Left cardiac atrium (tissue), 4 donors: ENCODE data around the gene TMEM233. TPM values are rescaled to one million over a fixed set of nuclear protein-coding genes. Genes with fewer than 3 reads are reported as not detected.

ENCODE experiments used
- ATAC-seq, 2 donors: fragments of 200-7000 bp; cut with Tn5 transposase; one replicate each; pipeline ENCODE4 v1.9.1; 2020; ENCODE audit warnings: mild to moderate bottlenecking in 2 of 2, moderate library complexity in 2 of 2
- DNase-seq: peaks from one replicate; pipeline ENCODE4 v3.0.0-alpha.2; 2020
- intact Hi-C, 2 donors: fragments of 100-400 bp; cut with DNase I; formaldehyde crosslinking; loops; one replicate each; pipeline versions ENCODE4 v1.14.1 to v1.15.1; 2022 to 2023
- total RNA-seq, 2 donors: library from RNA; stranded (reverse); fragmentation: NEBNext Ultra II Directional; extraction: Animal tissue kit (Norgen Biotek cat#: 25700); gene quantifications; one replicate each; pipeline ENCODE4 v1.2.1, GENCODE V29; 2021
- donor health status: DM: no; HTN: yes; CAD: no.
- donor health status: DM: no; HTN: yes; CAD: no; lungs with severe emphysema.
- donor health status: DM: yes; HTN: yes; CAD: no.
- donor health status: Dilated cardiomyopathy.

Gene TMEM233
- total RNA-seq, 2 donors from 2014 or later, result 0.50 to 0.84 TPM

DNA sequence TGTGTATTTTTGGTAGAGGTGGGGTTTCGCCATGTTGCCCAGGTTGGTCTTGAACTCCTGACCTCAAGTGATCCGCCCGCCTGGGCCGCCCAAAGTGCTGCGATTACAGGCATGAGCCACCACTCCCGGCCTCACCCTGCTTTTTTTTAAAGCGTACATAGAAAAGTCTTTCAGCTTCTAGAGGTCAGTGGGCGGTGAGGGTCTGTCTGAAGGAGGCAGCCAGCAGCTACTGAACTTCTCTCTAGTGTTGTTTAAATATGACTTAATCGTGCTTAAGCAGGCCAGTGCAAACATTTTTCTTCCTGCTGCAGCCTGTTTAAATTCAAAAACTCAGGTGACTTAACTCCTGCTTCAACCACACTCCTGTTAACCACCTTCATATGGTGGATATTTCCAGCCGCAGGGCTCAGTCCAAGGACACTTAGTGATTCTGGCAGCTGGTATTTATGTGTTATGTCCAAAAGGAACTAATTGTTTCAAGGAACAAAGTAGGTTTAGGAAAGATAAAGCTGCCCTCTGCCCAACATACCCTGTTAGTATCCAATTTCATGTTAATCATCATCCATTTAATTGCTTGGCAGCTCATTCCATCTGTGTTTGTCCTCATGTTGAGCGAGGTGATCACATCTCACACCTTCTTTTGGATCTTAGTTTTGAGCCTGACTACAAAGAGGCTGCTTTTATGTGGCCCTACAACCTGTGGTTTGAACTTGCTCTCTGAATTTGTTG is 76.3 kb downstream of the TMEM233 start:
- ATAC-seq, result no peak
- no peak for DNase-seq
- intact Hi-C loops, result loop anchor here in 1 of 2 donors (10.0 kb wide), 1 partner anchor 115 kb away; no protein-coding TSS in a partner anchor

- ATAC-seq, result no peak
- DNase-seq, result no peak
- intact Hi-C loops, result no loop called here
Measured at GRCh38 chr12:119671070-119671469, 77.5 kb downstream of the TMEM233 start.

GRCh38 chr12:119672194-119672593 is 78.6 kb downstream of the TMEM233 start:
- no peak for DNase-seq
- no peak for ATAC-seq
- intact Hi-C loops, result no loop called here

DNA sequence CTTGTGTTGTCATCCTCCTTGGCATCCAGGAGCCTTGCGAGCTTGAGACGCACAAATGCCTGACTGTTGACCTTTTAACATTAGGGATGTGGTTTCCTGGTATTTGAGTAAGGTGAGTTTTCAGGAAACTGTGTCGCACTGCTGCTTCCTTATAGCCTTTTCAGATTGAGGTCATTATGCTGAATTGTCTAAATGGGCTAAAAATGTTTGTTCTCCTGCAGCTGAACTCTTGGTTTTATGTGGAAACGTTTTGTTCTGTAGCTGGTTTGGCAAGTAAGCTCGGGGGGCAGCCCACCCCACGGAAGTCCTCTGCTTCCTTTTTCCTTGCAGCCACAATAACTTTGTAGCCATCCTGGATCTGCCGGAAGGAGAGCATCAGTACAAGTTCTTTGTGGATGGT is 80.1 kb downstream of the TMEM233 start:
- peak; percentile 39 for DNase-seq
- intact Hi-C loops, result no loop called here
- peak; percentile 36 to 39 for ATAC-seq

DNA sequence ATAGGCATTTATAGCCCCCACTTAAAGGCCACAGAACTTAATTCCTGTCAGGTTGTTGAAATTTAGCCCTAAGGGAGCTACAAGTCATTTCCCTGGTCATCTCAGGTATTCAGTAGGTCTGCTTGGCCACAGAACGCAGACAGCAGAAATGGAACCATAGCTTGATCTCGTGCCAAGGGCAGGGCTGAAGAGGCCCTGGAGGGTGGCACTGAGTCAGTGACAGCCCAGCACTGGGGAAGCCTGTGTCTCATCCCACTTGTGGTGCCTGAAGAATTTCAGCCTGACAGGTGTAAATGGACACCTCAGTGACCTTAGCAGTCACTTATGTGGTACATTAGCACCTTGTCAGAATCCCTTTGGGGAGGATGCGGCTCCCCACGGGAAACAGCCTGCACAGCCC is 81.0 kb downstream of the TMEM233 start:
- DNase-seq (no peak), ATAC-seq (peak in 1 of 2 donors; percentile 24)
- intact Hi-C loops, result no loop called here

GRCh38 chr12:119676022-119676421 is 82.4 kb downstream of the TMEM233 start:
- intact Hi-C loops, result no loop called here
- no peak for ATAC-seq
- DNase-seq, result no peak

DNA sequence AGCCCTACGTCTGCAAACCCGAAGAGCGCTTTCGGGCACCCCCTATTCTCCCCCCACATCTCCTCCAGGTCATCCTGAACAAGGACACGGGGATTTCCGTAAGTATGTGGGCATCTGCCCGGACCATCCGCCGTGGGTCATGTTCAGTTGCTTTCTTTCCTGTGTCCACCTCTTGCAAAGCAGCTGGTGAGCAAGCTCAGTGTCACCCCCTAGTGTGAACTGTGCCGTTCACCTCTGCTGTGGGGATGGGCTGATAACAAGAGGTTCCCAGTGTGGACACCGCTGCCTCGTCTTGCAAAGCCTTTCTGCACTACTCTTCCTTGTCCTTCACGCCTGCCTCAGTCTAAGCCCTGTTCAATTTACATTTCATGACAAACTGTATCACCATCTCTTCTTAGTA is 83.0 kb downstream of the TMEM233 start:
- ATAC-seq (no peak), DNase-seq (no peak)
- intact Hi-C loops, result no loop called here

GRCh38 chr12:119678459-119678858 is 84.9 kb downstream of the TMEM233 start:
- DNase-seq, result no peak
- intact Hi-C loops, result no loop called here
- no peak for ATAC-seq

- intact Hi-C loops, result no loop called here
- DNase-seq, result no peak
- no peak for ATAC-seq
Measured at GRCh38 chr12:119679081-119679480, 85.5 kb downstream of the TMEM233 start.

- intact Hi-C loops, result no loop called here
- DNase-seq (no peak), ATAC-seq (no peak)
Measured at GRCh38 chr12:119679490-119679889, 85.9 kb downstream of the TMEM233 start.

- no peak for ATAC-seq
- intact Hi-C loops, result no loop called here
- DNase-seq, result no peak
Measured at GRCh38 chr12:119681111-119681510, 87.5 kb downstream of the TMEM233 start.

DNA sequence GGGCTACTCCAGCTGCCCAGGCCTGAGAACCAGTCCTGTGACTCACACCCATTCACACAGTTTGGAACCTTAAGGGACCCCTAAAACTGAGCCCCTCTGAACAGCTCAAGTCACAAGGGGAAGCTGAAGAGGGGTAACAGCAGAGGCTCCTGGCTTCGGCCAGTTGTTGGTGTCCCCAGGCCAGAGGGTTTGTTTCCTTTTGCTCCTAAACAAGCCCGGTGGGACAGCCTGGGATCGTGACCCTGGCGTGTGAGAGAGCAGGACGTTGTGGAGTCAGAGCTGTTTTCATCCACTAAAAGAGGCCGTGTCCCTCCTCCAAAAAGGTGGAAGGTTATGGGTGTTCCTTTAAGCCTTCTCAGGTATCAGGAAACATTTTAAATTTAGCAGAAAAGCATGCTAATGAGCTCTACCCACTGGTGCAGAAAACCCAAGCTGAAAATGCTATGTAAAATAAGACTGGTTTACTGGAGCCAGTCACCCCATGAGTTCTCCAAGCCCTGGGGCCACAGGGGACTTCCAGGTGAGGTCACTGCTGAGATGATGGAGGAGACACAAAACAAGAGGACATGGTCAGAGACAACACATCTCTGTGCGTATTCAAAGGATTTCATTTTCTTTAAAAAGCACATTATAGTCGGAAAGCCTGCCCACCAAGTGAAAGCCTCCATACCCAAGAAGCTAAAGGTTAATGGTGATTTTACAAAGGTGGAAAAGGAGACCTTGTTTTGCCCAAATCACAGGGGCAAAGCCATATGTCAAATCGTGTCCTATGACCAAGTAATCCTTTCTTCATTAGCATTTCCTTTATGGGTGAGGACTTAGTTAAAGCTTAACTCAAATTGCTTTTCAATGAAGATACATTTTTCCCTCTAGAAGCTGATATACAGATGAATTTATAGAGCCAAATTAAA is 88.4 kb downstream of the TMEM233 start:
- DNase-seq (no peak), ATAC-seq (no peak)
- intact Hi-C loops, result no loop called here

DNA sequence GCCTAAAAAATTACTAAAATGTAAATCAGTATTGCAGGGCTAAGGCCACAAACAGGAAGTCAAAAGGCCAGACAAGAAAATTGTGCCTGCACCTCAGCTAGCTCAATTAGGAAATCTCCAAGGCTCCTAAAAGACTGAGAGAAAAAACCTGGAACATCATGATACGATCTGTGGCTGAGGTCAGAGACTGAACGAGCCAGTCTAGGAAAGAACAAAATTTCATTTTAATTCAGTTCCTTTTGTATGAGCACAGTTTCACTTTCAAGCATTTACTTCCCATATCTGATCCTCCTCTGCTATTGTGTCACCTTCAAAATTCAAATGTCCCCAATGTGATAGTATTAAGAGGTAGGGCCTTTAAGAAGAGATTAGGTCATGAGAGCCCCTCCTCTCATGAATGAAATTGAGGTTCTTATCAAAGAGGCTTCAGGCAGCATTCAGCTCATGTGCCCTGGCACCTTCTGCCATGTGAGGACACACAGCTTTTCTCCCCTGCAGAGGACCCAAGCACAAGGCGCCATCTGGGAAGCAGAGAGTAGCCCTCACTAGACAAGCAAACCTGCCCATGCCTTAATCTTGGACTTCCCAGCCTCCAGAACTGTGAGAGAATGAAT is 89.2 kb downstream of the TMEM233 start:
- DNase-seq, result no peak
- intact Hi-C loops, result no loop called here
- ATAC-seq, result peak in 1 of 2 donors; percentile 14

DNA sequence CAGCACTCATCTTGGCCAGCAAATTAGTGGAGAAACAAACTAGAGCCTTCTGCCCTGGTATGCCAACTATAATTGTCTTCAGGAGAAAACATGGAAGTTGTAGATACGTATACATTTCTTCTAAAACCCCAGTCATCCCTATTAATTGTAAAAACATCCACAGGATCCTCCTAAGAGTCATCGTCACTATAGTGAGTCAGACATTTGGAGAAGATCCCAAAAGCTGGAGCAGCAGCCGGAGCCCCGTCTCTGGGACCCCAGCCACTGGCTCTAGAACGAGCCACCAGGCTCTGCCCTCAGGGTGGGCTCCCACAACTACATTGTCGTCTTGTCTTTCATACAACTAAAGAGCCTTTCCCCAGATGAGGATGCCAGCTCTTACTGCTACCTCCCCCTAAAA is 89.8 kb downstream of the TMEM233 start:
- no peak for DNase-seq
- intact Hi-C loops, result no loop called here
- no peak for ATAC-seq

DNA sequence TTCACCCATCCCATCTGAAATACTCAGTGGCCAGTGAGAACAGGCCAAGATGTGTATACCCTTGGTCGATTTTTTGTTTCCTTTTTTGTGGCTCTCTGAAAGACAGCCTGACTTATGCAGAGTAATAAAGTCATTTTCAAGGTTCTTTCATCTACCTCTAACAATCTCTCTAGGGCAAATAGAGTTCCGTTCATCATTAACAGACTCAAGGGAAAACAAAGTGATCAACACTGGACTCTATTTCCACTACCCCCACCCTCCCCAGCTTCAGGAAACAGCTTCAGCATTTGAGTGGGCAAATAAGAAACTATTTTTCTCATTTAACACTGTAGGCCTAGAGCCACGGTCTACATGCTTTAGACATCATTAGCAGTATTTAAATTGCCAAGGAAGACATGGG is 90.2 kb downstream of the TMEM233 start:
- ATAC-seq (no peak), DNase-seq (no peak)
- intact Hi-C loops, result no loop called here

- intact Hi-C loops, result no loop called here
- ATAC-seq (no peak), DNase-seq (no peak)
Measured at GRCh38 chr12:119684711-119685369, 91.3 kb downstream of the TMEM233 start.

- no peak for ATAC-seq
- DNase-seq, result no peak
- intact Hi-C loops, result no loop called here
Measured at GRCh38 chr12:119685375-119685774, 91.8 kb downstream of the TMEM233 start.

GRCh38 chr12:119686355-119686754 is 92.8 kb downstream of the TMEM233 start:
- intact Hi-C loops, result no loop called here
- ATAC-seq (no peak), DNase-seq (no peak)

DNA sequence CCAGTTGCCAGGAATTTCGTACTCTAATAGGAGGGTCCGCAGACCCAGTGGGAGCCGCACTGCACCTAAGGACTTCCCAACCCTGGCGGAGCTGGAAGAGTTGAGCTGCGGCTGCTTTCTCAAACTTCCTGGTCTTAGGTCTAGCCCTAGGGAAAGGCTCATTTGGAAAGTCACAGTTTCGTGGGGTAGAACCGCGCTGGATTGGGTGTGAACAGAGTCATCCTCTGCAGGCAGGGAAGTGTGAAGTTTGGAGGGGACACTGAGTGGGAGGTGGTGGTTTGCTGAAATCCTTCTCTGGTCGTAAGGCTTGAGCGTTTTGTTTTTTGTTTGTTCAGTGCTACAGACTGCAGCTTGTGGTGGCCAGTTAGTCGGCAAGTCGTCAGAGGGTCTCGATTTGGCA is 93.2 kb downstream of the TMEM233 start:
- no peak for ATAC-seq
- intact Hi-C loops, result no loop called here

DNA sequence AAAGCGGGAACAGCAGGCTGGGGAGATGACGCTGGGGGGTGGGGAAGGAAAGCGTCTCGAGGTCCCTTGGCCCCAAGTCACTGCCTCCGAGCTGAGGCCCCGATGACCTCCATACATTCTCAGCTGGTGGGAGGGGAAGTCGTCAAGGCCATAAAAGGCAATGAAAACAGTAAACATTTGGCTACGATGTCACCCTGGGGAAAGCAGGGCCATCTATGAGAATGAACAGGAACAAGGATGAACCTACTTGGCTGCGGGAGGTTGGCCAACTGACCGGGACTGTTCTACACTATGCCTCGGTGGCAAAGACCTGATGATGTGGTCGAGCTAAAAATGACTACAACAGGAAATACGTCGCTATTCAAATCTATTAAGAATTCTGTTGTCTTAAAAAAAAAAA is 93.8 kb downstream of the TMEM233 start:
- ATAC-seq (no peak), DNase-seq (no peak)
- intact Hi-C loops, result no loop called here

More for the DNA sequence above, 93.2 kb downstream of the TMEM233 start:
- DNase-seq, result no peak
